Naive thymus-derived CD8-positive, alpha-beta T cell (primary cell): ENCODE results near the gene DSEL. TPM values are rescaled to one million over a fixed set of nuclear protein-coding genes. Genes with fewer than 3 reads are reported as not detected.
A peak's percentile ranks its signal among the peaks of the same experiment; 100 is the strongest.

Experiments used
- ATAC-seq, 2 donors: fragments of 150-1000 bp; cut with Tn5 transposase in 1 of 2; sonication (Bioruptor Pico), chemical (Tn5 transposase) in 1 of 2; 1 replicate in 1 of 2; 2 replicates in 1 of 2; pipeline ENCODE4 v1.10.0; 2021; ENCODE audit warnings: mild to moderate bottlenecking in 2 of 2, moderate library complexity in 2 of 2
- POLR2A ChIA-PET: fragments of 350-600 bp; sonication (Branson Sonifier 250); formaldehyde crosslinking; loops from one replicate; lab custom pipeline; 2021; ENCODE audit warnings: antibody characterized with exemption; lab: Charles Lee
- DNase-seq, 10 donors: peaks; one replicate each; pipeline versions ENCODE4 v3.0.0 to v3.0.0-alpha.2; 2020 to 2022
- H3K27ac Mint-ChIP-seq, 10 donors: one replicate each; pipeline ENCODE4 v1.8.0; 2020 to 2022; ENCODE audit warnings: mild to moderate bottlenecking in 10 of 10, mixed read lengths in 10 of 10, moderate library complexity in 4 of 10, inconsistent platforms in 1 of 10
- H3K27me3 Mint-ChIP-seq, 5 donors: one replicate each; pipeline ENCODE4 v1.8.0; 2021 to 2022; ENCODE audit warnings: mixed read lengths in 5 of 5
- H3K36me3 Mint-ChIP-seq, 3 donors: one replicate each; pipeline ENCODE4 v1.8.0; 2020 to 2022; ENCODE audit warnings: mixed read lengths in 3 of 3, mild to moderate bottlenecking in 2 of 3, inconsistent platforms in 1 of 3
- H3K4me1 Mint-ChIP-seq, 4 donors: one replicate each; pipeline ENCODE4 v1.8.0; 2021 to 2022; ENCODE audit warnings: mixed read lengths in 4 of 4
- H3K4me3 Mint-ChIP-seq, 10 donors: one replicate each; pipeline ENCODE4 v1.8.0; 2020 to 2022; ENCODE audit warnings: mild to moderate bottlenecking in 10 of 10, mixed read lengths in 10 of 10, moderate library complexity in 6 of 10, inconsistent platforms in 1 of 10
- H3K9me3 Mint-ChIP-seq, 9 donors: one replicate each; pipeline ENCODE4 v1.8.0; 2020 to 2022; ENCODE audit warnings: mixed read lengths in 9 of 9, mild to moderate bottlenecking in 3 of 9, inconsistent platforms in 1 of 9, moderate library complexity in 1 of 9
- polyA plus RNA-seq, 3 donors: library from polyadenylated mRNA; unstranded; fragments of 300-500 nt; fragmentation: Illumina TruSeq; gene quantifications; one replicate each; pipeline ENCODE4 v1.2.3, GENCODE V29; 2021
- total RNA-seq, 8 experiments: library from RNA in 2 of 8; stranded (reverse) in 2 of 8; gene quantifications; one replicate each; pipeline ENCODE4 v1.2.3 and lab custom pipeline; 2021 to 2026

The DSEL gene
- total and polyA plus RNA-seq, 5 experiments from 2014 or later, result 2.5 to 5.5 (median 3.3) TPM

- peaks cover under 1 to 9% (median 6%) of the 10 kb centered on the region in 5 donors for H3K27me3 Mint-ChIP-seq
- peaks cover 14 to 36% (median 32%) of the 10 kb centered on the region in 4 donors for H3K4me1 Mint-ChIP-seq
- H3K36me3 Mint-ChIP-seq, result peaks cover 0 to 5% (median 3%) of the 10 kb centered on the region in 3 donors
- peak overlapping the region in 9 of 10 donors; percentile 40 to 97 (median 88) for H3K27ac Mint-ChIP-seq
- POLR2A ChIA-PET, result interaction anchor here (1.1 to 1.6 kb wide), 3 partner anchors 66 to 297 kb away, joined by 3 to 6 read pairs (median 5); no protein-coding TSS in a partner anchor
- peak overlapping the region; percentile 90 to 100 (median 98) for H3K4me3 Mint-ChIP-seq
- peaks cover 0 to 2% (median 0%) of the 10 kb centered on the region in 9 donors for H3K9me3 Mint-ChIP-seq
- peak in 2 of 10 donors; percentile 6 to 30 for DNase-seq
- no peak for ATAC-seq
Measured at GRCh38 chr18:67517444-67517765, 885 bp upstream of the DSEL start.

DNA sequence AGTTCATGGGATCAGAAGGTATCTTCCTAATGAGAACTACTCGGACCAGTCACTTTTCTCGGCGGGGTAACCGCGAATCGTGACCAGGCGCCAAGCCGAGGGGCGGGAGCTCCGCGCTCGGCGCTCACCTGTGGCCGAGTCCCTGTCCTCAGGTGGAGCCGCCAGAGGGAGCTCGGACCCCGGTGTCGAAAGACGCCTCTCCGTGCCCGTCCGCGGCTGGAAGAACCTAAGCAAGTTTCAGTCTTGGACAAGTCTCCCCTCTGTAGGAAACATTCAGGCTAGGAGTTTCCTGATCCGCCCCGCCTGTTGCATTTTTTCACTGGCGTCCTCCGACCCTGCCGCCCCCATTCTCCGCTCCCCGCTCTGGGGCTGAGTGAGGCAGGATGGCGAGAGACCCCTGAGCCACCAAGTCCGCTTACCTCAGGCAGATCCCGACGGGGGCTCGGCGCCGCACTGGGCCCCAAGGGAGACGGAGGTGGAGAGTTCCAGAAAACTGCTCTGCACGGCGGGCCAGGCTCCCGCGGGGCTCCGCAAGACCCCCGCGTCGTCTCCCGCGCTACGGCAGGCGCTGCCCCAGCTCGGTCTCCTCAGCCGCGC, 480 bp downstream of the DSEL start:
- peaks cover 0 to 7% (median 0%) of the 10 kb centered on the region in 5 donors for H3K27me3 Mint-ChIP-seq
- peak; percentile 40 to 75 (median 56) for DNase-seq
- POLR2A ChIA-PET, result interaction anchor here (0.7 to 1.6 kb wide), 3 partner anchors 65 to 297 kb away, joined by 5 to 6 read pairs (median 5); no protein-coding TSS in a partner anchor
- peak overlapping the region in 9 of 10 donors; percentile 20 to 93 (median 77) for H3K27ac Mint-ChIP-seq
- ATAC-seq, result peak; percentile 29 to 40
- H3K4me3 Mint-ChIP-seq, result peak overlapping the region; percentile 77 to 100 (median 96)
- peaks cover 0 to 4% (median 0%) of the 10 kb centered on the region in 9 donors for H3K9me3 Mint-ChIP-seq
- H3K4me1 Mint-ChIP-seq, result peaks cover 14 to 36% (median 32%) of the 10 kb centered on the region in 4 donors
- peaks cover 0 to 15% (median 3%) of the 10 kb centered on the region in 3 donors for H3K36me3 Mint-ChIP-seq

DNA sequence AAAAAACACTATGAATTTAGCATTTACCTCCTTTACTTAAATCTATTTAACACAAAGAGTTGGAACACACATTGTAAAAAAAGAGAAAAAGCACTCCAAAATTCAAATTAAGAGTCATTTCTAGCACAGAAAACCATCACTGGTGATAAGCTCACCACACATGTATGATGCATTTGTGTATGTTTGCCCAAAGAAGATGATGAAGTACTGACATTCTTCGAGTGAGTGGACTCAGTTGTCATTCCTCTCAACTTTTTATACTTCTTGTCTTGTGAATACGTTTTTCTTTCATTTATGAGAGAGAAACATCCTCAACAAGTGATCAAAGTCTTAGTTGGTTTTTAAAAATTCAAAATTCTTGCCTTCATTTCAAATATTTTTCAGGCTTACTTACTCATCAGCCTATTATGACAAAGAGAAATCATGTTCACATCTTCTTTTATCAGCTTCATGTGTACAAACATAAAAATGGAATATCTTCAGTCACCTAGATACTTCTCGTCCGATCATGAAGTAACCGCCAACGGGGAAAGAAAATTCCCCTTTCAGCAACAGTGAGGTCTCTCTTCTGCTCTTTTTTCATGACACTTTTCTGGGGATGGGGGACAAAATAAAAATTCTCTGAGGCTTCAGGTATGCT, 1.5 kb downstream of the DSEL start:
- peaks cover 14 to 39% (median 33%) of the 10 kb centered on the region in 4 donors for H3K4me1 Mint-ChIP-seq
- peaks cover 0 to 9% (median 0%) of the 10 kb centered on the region in 9 donors for H3K9me3 Mint-ChIP-seq
- no peak for ATAC-seq
- peaks cover 0 to 7% (median 0%) of the 10 kb centered on the region in 5 donors for H3K27me3 Mint-ChIP-seq
- POLR2A ChIA-PET, result no interaction called here
- DNase-seq, result peak in 3 of 10 donors; percentile 14 to 24 (median 21)
- peak overlapping the region; percentile 77 to 100 (median 96) for H3K4me3 Mint-ChIP-seq
- peaks cover 0 to 18% (median 3%) of the 10 kb centered on the region in 3 donors for H3K36me3 Mint-ChIP-seq
- H3K27ac Mint-ChIP-seq, result peak overlapping the region in 8 of 10 donors; percentile 5 to 93 (median 56)

- Mint-ChIP-seq H3K4me1 (peaks cover 14 to 41% (median 33%) of the 10 kb centered on the region in 4 donors), H3K27ac (peak overlapping the region in 6 of 10 donors; percentile 5 to 93 (median 20)), H3K27me3 (peaks cover 0 to 3% (median 0%) of the 10 kb centered on the region in 5 donors), H3K9me3 (peaks cover 0 to 14% (median 2%) of the 10 kb centered on the region in 9 donors), H3K4me3 (peak overlapping the region in 7 of 10 donors; percentile 9 to 98 (median 90)), H3K36me3 (peaks cover 0 to 22% (median 3%) of the 10 kb centered on the region in 3 donors)
- POLR2A ChIA-PET, result no interaction called here
- no peak for ATAC-seq
- DNase-seq, result no peak
Measured at GRCh38 chr18:67514465-67514864, 2.1 kb downstream of the DSEL start.

DNA sequence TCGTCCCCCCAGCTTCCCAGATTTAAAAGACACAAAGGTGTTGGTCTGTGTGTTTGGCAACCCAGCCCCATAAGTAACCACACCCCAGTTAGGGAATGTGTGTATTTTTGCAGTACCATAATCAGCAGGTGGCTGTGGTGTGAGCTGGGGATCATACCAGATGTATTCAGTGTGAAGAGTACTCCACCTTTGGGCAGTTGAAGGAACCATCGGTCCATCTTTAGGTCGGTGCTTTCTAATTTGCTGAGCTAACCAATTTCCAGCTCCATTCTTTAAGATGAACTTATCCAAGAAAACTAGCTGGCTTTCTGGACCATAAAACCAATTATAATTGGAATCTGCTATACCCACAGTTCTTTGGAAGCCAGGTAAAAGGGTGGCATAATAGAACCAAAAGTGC, 3.2 kb downstream of the DSEL start:
- Mint-ChIP-seq H3K27ac (peak overlapping the region in 1 of 10 donors; percentile 62), H3K36me3 (peaks cover 0 to 27% (median 8%) of the 10 kb centered on the region in 3 donors), H3K4me1 (peaks cover 14 to 41% (median 31%) of the 10 kb centered on the region in 4 donors), H3K4me3 (no peak overlapping the region), H3K9me3 (peaks cover 0 to 21% (median 3%) of the 10 kb centered on the region in 9 donors), H3K27me3 (peaks cover 0 to 2% (median 0%) of the 10 kb centered on the region in 5 donors)
- DNase-seq, result no peak
- ATAC-seq, result no peak
- POLR2A ChIA-PET, result interaction anchor here (1.0 kb wide), 1 partner anchor 11 kb away, joined by 3 read pairs; no protein-coding TSS in a partner anchor

GRCh38 chr18:67511840-67512239, 4.7 kb downstream of the DSEL start:
- ATAC-seq, result no peak
- DNase-seq, result no peak
- peak overlapping the region in 2 of 10 donors; percentile 4 to 6 for H3K27ac Mint-ChIP-seq
- peaks cover 0 to 27% (median 8%) of the 10 kb centered on the region in 3 donors for H3K36me3 Mint-ChIP-seq
- peaks cover 4 to 29% (median 17%) of the 10 kb centered on the region in 4 donors for H3K4me1 Mint-ChIP-seq
- POLR2A ChIA-PET, result no interaction called here
- H3K4me3 Mint-ChIP-seq, result no peak overlapping the region
- H3K27me3 Mint-ChIP-seq, result peaks cover 0 to under 1% (median 0%) of the 10 kb centered on the region in 5 donors
- peaks cover 0 to 21% (median 3%) of the 10 kb centered on the region in 9 donors for H3K9me3 Mint-ChIP-seq

DNA sequence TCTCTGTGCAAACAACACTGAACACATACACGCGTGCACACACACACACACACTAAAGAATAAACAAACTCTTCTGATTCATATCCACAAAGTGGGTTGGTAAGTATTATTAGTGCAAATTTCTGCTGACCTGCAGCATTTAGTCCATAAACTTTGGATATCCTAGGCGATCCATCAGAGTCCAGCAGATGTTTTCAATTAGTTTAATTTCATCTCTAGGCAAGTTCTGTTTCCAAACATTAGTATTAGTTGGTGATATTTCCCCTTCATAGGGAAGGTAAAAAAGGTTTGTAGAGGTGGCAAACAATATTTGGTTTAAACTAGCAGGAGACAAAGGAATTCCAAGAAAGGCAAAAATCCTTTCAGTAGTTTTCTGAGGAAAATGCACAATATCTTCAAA, 5.7 kb downstream of the DSEL start:
- POLR2A ChIA-PET, result no interaction called here
- DNase-seq, result no peak

DNA sequence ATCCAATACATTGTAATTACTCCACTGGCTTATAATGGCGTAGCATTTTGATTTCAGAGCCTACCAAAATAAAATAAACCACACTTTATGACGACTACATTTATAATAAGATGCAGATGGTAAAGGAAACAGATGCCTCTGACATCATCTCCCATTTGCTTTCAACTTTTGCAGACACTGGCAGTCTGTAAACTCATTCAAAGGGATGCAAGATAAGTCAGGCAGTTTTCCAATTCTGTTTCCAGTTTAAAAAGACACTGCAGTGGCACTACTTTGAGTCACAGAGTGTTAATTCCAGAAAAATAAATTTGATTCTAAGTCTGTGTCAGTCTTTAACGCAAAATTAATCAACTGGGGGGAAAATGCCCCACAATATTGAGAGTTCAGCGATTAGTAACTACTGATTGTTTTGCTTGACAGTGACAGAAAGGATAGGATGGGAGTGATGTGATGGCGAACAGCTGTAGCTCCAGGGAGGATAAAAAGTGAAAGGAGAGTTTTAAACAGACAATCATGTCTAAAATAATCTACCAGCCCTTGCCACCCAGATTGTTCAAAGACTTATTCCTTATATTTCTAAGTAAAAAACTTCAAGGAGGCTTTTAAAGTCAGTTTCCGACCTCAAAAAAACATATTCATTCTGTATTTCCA, 6.7 kb downstream of the DSEL start:
- POLR2A ChIA-PET, result no interaction called here
- ATAC-seq, result no peak
- Mint-ChIP-seq H3K4me3 (no peak overlapping the region), H3K4me1 (peaks cover 0 to 20% (median 6%) of the 10 kb centered on the region in 4 donors), H3K36me3 (peaks cover 0 to 29% (median 8%) of the 10 kb centered on the region in 3 donors), H3K9me3 (peaks cover 0 to 30% (median 3%) of the 10 kb centered on the region in 9 donors), H3K27ac (peak overlapping the region in 1 of 10 donors; percentile 3), H3K27me3 (no peaks in the 10 kb centered on the region)
- DNase-seq, result no peak

More for the DNA sequence above, 5.7 kb downstream of the DSEL start:
- H3K27ac Mint-ChIP-seq, result peak overlapping the region in 2 of 10 donors; percentile 29 to 58
- no peaks in the 10 kb centered on the region for H3K27me3 Mint-ChIP-seq
- peaks cover 3 to 28% (median 14%) of the 10 kb centered on the region in 4 donors for H3K4me1 Mint-ChIP-seq
- no peak overlapping the region for H3K4me3 Mint-ChIP-seq
- no peak for ATAC-seq
- H3K9me3 Mint-ChIP-seq, result peaks cover 0 to 28% (median 3%) of the 10 kb centered on the region in 9 donors
- peaks cover 0 to 29% (median 8%) of the 10 kb centered on the region in 3 donors for H3K36me3 Mint-ChIP-seq

DNA sequence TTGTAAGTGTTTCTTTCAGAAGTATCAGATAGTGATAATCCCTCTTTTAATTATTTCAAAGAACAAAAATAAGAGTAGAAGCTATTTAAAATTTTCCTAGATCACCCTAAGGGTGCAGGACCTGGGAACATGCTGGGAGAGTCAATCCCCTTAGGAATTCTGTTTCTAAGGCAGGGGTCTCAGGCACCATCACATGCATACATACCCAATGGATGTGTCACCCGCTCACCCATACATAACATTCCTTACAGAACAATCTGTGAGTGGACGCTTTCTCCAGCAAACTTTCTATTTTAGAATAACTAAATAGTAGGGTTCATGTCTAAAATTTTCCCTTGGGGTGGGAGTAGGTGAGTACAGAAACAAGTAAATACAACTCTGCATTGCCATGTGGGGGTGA, 8.4 kb downstream of the DSEL start:
- Mint-ChIP-seq H3K9me3 (peaks cover 0 to 30% (median 3%) of the 10 kb centered on the region in 9 donors), H3K27me3 (no peaks in the 10 kb centered on the region), H3K27ac (no peak overlapping the region), H3K4me3 (no peak overlapping the region), H3K36me3 (peaks cover 0 to 24% (median 8%) of the 10 kb centered on the region in 3 donors), H3K4me1 (peaks cover 0 to 7% (median 3%) of the 10 kb centered on the region in 4 donors)
- DNase-seq (no peak), ATAC-seq (no peak)
- POLR2A ChIA-PET, result no interaction called here

- peaks cover 0 to 1% (median 0%) of the 10 kb centered on the region in 5 donors for H3K27me3 Mint-ChIP-seq
- H3K9me3 Mint-ChIP-seq, result peaks cover 0 to 18% (median 0%) of the 10 kb centered on the region in 9 donors
- DNase-seq, result no peak
- POLR2A ChIA-PET, result no interaction called here
- no peak for ATAC-seq
- H3K4me3 Mint-ChIP-seq, result no peak overlapping the region
- H3K4me1 Mint-ChIP-seq, result no peaks in the 10 kb centered on the region
- peaks cover 0 to 9% (median 5%) of the 10 kb centered on the region in 3 donors for H3K36me3 Mint-ChIP-seq
- H3K27ac Mint-ChIP-seq, result no peak overlapping the region
Measured at GRCh38 chr18:67504739-67505138, 11.8 kb downstream of the DSEL start.

DNA sequence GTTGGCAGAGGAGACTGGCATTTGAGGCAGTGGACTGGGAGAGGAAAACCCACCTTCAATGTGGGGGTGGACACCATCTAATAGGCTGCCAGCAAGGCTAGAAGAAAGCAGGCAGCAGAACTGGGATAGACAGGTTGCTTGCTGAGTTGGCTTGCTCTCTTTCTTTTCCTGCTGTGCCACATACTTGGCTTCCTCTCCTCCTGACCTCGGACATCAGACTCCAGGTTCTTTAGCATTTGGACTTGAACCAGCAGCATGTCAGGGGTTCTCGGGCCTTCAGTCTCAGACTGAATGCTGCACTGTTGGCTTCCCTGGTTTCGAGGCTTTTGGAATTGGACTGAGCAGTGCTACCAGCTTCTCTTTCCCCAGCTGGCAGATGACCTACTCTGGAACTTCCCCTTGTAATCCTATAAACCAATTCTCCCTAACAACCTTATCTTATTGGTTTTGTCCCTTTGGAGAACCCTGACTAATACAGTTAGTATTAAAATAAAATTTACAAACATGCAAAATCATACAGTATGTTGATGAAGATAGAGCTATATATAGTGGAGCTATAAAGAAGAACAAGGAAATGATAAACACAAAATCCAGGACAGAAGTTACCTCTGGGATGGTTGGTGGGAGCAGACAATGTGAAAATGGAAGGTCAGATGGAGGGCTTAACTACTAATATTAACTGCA, 15.9 kb downstream of the DSEL start:
- Mint-ChIP-seq H3K9me3 (peaks cover 0 to 9% (median 3%) of the 10 kb centered on the region in 9 donors), H3K27ac (no peak overlapping the region), H3K27me3 (peaks cover 0 to 1% (median 0%) of the 10 kb centered on the region in 5 donors), H3K4me3 (no peak overlapping the region), H3K4me1 (no peaks in the 10 kb centered on the region), H3K36me3 (peaks cover 0 to 7% (median 0%) of the 10 kb centered on the region in 3 donors)
- ATAC-seq (no peak), DNase-seq (no peak)
- POLR2A ChIA-PET, result no interaction called here
